ENCODE data around the gene HBA1. TPM values are rescaled to one million over a fixed set of nuclear protein-coding genes. Genes with fewer than 3 reads are reported as not detected.

HBA1 gene
- total RNA-seq, 1 experiment from 2014 or later: 2.9 TPM

- H3K4me3 Mint-ChIP-seq (ENCODE audit: unreplicated experiment): no peak overlapping the region
- no peak for TF ChIP-seq CTCF (IDR thresholded peaks at IDR 0.05; ENCODE audit: unreplicated experiment)
- no peaks in the 10 kb centered on the region for H3K9me3 Mint-ChIP-seq (ENCODE audit: unreplicated experiment)
- ChIA-PET POLR2A (no interaction called here), CTCF (interaction anchor here (0.7 kb wide), 1 partner anchor 14 kb away, joined by 4 read pairs; no protein-coding TSS in a partner anchor)
- no peak overlapping the region for H3K27ac Mint-ChIP-seq (ENCODE audit: low read depth, unreplicated experiment)
- DNase-seq (ENCODE audit: unreplicated experiment): no peak
- H3K27me3 Mint-ChIP-seq (ENCODE audit: insufficient read depth, unreplicated experiment): no peaks in the 10 kb centered on the region
- peaks cover 39% of the 10 kb centered on the region for H3K36me3 Mint-ChIP-seq (ENCODE audit: insufficient read depth, unreplicated experiment)
- no peaks in the 10 kb centered on the region for H3K4me1 Mint-ChIP-seq (ENCODE audit: insufficient read depth, unreplicated experiment)
- intact Hi-C loops (cut with micrococcal nuclease): no loop called here
- BruUV-seq (replicated peaks): no TSS peak
These were observed 8.7 kb downstream of the HBA1 start for GRCh38 chr16:185213-185612.

- no peaks in the 10 kb centered on the region for H3K27me3 Mint-ChIP-seq (ENCODE audit: insufficient read depth, unreplicated experiment)
- TF ChIP-seq CTCF (IDR thresholded peaks at IDR 0.05; ENCODE audit: unreplicated experiment): no peak
- BruUV-seq (replicated peaks): no TSS peak
- no peak for DNase-seq (ENCODE audit: unreplicated experiment)
- no peak overlapping the region for H3K27ac Mint-ChIP-seq (ENCODE audit: low read depth, unreplicated experiment)
- no peaks in the 10 kb centered on the region for H3K9me3 Mint-ChIP-seq (ENCODE audit: unreplicated experiment)
- peaks cover 44% of the 10 kb centered on the region for H3K36me3 Mint-ChIP-seq (ENCODE audit: insufficient read depth, unreplicated experiment)
- POLR2A ChIA-PET: no interaction called here
- intact Hi-C loops (cut with micrococcal nuclease): no loop called here
- CTCF ChIA-PET: no interaction called here
- no peak overlapping the region for H3K4me3 Mint-ChIP-seq (ENCODE audit: unreplicated experiment)
- no peaks in the 10 kb centered on the region for H3K4me1 Mint-ChIP-seq (ENCODE audit: insufficient read depth, unreplicated experiment)
These were observed 9.2 kb downstream of the HBA1 start for GRCh38 chr16:185691-186090.

- DNase-seq (ENCODE audit: unreplicated experiment): no peak
- POLR2A ChIA-PET: interaction anchor here (0.7 kb wide), 1 partner anchor 46 kb away, joined by 3 read pairs; no protein-coding TSS in a partner anchor
- Mint-ChIP-seq H3K27ac (ENCODE audit: low read depth, unreplicated experiment) (no peak overlapping the region), H3K4me3 (ENCODE audit: unreplicated experiment) (no peak overlapping the region), H3K36me3 (ENCODE audit: insufficient read depth, unreplicated experiment) (peaks cover 60% of the 10 kb centered on the region), H3K4me1 (ENCODE audit: insufficient read depth, unreplicated experiment) (no peaks in the 10 kb centered on the region), H3K27me3 (ENCODE audit: insufficient read depth, unreplicated experiment) (no peaks in the 10 kb centered on the region), H3K9me3 (ENCODE audit: unreplicated experiment) (no peaks in the 10 kb centered on the region)
- TF ChIP-seq CTCF (IDR thresholded peaks at IDR 0.05; ENCODE audit: unreplicated experiment): no peak
- no TSS peak for BruUV-seq (replicated peaks)
- intact Hi-C loops (cut with micrococcal nuclease): no loop called here
- CTCF ChIA-PET: interaction anchor here (1.1 kb wide), 1 partner anchor 81 kb away, joined by 4 read pairs; no protein-coding TSS in a partner anchor
These were observed 10.8 kb downstream of the HBA1 start for GRCh38 chr16:187330-187729.

GRCh38 chr16:188674-189073 lies 12.2 kb downstream of the HBA1 start:
- no TSS peak for BruUV-seq (replicated peaks)
- no peaks in the 10 kb centered on the region for H3K27me3 Mint-ChIP-seq (ENCODE audit: insufficient read depth, unreplicated experiment)
- H3K9me3 Mint-ChIP-seq (ENCODE audit: unreplicated experiment): no peaks in the 10 kb centered on the region
- no peak overlapping the region for H3K27ac Mint-ChIP-seq (ENCODE audit: low read depth, unreplicated experiment)
- H3K4me3 Mint-ChIP-seq (ENCODE audit: unreplicated experiment): no peak overlapping the region
- CTCF ChIA-PET: interaction anchor here (1.1 kb wide), 1 partner anchor 93 kb away, joined by 3 read pairs; no protein-coding TSS in a partner anchor
- H3K4me1 Mint-ChIP-seq (ENCODE audit: insufficient read depth, unreplicated experiment): no peaks in the 10 kb centered on the region
- DNase-seq (ENCODE audit: unreplicated experiment): no peak
- TF ChIP-seq CTCF (IDR thresholded peaks at IDR 0.05; ENCODE audit: unreplicated experiment): no peak
- POLR2A ChIA-PET: interaction anchor here (0.5 to 1.2 kb wide), 2 partner anchors 29 to 181 kb away, joined by 3 to 4 read pairs; no protein-coding TSS in a partner anchor
- peaks cover 67% of the 10 kb centered on the region for H3K36me3 Mint-ChIP-seq (ENCODE audit: insufficient read depth, unreplicated experiment)
- intact Hi-C loops (cut with micrococcal nuclease): loop anchor here (1.0 kb wide), 1 partner anchor 12 kb away; no protein-coding TSS in a partner anchor
